ENCODE measurements around the gene CCDC40. TPM values are rescaled to one million over a fixed set of nuclear protein-coding genes. Genes with fewer than 3 reads are reported as not detected.

The CCDC40 gene
- total and polyA plus RNA-seq, 2 of the 13 experiments (the other 11 are each of a cell fraction or from before 2014, with no cell fraction given) = 4.1 to 5.5 TPM

DNA sequence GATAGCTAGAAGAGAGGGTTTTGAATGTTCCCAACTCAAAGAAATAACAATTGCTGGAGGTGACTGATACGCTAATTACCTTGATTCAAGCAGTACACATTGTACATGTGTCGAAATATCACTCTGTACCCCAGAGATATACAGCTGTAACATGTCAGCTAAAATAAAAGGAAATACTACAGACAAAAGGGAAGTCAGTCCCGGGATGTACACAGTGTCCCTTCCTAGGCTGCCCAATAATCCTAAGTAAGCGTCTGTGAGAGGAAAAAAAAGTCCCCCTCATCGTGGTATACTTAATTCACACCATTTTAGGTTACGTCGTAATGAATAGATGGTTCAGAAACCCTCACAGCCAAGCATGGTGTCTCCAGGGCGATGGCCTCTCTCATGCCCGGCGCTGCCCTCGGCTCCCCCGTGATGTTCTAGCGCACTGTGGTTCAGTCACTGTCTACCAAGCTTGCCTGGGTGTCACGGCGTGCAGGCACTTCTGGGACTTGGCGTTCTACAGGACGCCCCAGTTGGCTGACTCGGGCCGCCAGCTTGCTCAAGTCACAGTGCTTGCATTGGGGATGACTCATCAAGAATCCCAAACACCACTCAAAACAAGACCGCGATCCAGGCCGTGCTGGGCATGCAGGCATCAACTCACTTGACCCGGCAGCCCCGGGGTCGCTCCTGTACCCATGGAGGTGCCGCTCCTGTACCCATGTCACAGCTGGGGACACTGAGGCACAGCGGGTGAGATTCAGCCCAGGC lies 27.6 kb downstream of the CCDC40 start (continued):
- TF ChIP-seq, protein P1, sequence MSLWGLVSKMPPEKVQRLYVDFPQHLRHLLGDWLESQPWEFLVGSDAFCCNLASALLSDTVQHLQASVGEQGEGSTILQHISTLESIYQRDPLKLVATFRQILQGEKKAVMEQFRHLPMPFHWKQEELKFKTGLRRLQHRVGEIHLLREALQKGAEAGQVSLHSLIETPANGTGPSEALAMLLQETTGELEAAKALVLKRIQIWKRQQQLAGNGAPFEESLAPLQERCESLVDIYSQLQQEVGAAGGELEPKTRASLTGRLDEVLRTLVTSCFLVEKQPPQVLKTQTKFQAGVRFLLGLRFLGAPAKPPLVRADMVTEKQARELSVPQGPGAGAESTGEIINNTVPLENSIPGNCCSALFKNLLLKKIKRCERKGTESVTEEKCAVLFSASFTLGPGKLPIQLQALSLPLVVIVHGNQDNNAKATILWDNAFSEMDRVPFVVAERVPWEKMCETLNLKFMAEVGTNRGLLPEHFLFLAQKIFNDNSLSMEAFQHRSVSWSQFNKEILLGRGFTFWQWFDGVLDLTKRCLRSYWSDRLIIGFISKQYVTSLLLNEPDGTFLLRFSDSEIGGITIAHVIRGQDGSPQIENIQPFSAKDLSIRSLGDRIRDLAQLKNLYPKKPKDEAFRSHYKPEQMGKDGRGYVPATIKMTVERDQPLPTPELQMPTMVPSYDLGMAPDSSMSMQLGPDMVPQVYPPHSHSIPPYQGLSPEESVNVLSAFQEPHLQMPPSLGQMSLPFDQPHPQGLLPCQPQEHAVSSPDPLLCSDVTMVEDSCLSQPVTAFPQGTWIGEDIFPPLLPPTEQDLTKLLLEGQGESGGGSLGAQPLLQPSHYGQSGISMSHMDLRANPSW (CRISPR knock-in tag; IDR thresholded peaks at IDR 0.05; ENCODE audit: borderline replicate concordance) = no peak
- TF ChIP-seq ARNTL (CRISPR knock-in tag; IDR thresholded peaks at IDR 0.05) (no peak), NFKB2 (CRISPR knock-in tag; IDR thresholded peaks at IDR 0.05; ENCODE audit: borderline replicate concordance) (no peak), ZNF205 (CRISPR knock-in tag; IDR thresholded peaks at IDR 0.05) (no peak), KLF9 (CRISPR knock-in tag; IDR thresholded peaks at IDR 0.05; ENCODE audit: low read depth) (no peak), SRF (IDR thresholded peaks at IDR 0.05; ENCODE audit: low read depth, low read length) (no peak), ZNF543 (CRISPR knock-in tag; IDR thresholded peaks at IDR 0.05) (no peak), NCOR1 (IDR thresholded peaks at IDR 0.05; ENCODE audit: borderline replicate concordance, low read length) (no peak), THYN1 (CRISPR knock-in tag; IDR thresholded peaks at IDR 0.05; ENCODE audit: borderline replicate concordance, low read depth) (no peak), PTBP1 (IDR thresholded peaks at IDR 0.05; ENCODE audit: low read depth, low read length, poor library complexity, severe bottlenecking) (no peak), ZNF703 (CRISPR knock-in tag; IDR thresholded peaks at IDR 0.05; ENCODE audit: borderline replicate concordance) (no peak), MED13 (CRISPR knock-in tag; IDR thresholded peaks at IDR 0.05) (no peak), SSRP1 (CRISPR knock-in tag; IDR thresholded peaks at IDR 0.05) (no peak), ZNF121 (CRISPR knock-in tag; IDR thresholded peaks at IDR 0.05) (no peak), ERF (CRISPR knock-in tag; IDR thresholded peaks at IDR 0.05) (0 out of 2 replicates have a peak, but pooled peaks have one; percentile 23), PHF21A (CRISPR knock-in tag; IDR thresholded peaks at IDR 0.05) (no peak), MED1 (CRISPR knock-in tag; IDR thresholded peaks at IDR 0.05) (no peak), RFXANK (CRISPR knock-in tag; IDR thresholded peaks at IDR 0.05) (no peak), KLF16 (CRISPR knock-in tag; IDR thresholded peaks at IDR 0.05) (0 out of 4 replicates have a peak, but pooled peaks of 1 of the 2 experiments have one; percentile 48), ISX (CRISPR knock-in tag; conservative IDR thresholded peaks at IDR 0.05) (no peak), SNAPC2 (CRISPR knock-in tag; IDR thresholded peaks at IDR 0.05) (no peak), SMAD9 (CRISPR knock-in tag; IDR thresholded peaks at IDR 0.05) (no peak), FOSL1 (CRISPR knock-in tag; IDR thresholded peaks at IDR 0.05; ENCODE audit: borderline replicate concordance) (peak; percentile 91), ZNF235 (CRISPR knock-in tag; IDR thresholded peaks at IDR 0.05; ENCODE audit: borderline replicate concordance) (no peak)
- TF ChIP-seq, protein P2, sequence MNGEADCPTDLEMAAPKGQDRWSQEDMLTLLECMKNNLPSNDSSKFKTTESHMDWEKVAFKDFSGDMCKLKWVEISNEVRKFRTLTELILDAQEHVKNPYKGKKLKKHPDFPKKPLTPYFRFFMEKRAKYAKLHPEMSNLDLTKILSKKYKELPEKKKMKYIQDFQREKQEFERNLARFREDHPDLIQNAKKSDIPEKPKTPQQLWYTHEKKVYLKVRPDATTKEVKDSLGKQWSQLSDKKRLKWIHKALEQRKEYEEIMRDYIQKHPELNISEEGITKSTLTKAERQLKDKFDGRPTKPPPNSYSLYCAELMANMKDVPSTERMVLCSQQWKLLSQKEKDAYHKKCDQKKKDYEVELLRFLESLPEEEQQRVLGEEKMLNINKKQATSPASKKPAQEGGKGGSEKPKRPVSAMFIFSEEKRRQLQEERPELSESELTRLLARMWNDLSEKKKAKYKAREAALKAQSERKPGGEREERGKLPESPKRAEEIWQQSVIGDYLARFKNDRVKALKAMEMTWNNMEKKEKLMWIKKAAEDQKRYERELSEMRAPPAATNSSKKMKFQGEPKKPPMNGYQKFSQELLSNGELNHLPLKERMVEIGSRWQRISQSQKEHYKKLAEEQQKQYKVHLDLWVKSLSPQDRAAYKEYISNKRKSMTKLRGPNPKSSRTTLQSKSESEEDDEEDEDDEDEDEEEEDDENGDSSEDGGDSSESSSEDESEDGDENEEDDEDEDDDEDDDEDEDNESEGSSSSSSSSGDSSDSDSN (CRISPR knock-in tag; IDR thresholded peaks at IDR 0.05) = peak; percentile 56; the same call in 1 of the 2 replicates
- TF ChIP-seq, protein P3, sequence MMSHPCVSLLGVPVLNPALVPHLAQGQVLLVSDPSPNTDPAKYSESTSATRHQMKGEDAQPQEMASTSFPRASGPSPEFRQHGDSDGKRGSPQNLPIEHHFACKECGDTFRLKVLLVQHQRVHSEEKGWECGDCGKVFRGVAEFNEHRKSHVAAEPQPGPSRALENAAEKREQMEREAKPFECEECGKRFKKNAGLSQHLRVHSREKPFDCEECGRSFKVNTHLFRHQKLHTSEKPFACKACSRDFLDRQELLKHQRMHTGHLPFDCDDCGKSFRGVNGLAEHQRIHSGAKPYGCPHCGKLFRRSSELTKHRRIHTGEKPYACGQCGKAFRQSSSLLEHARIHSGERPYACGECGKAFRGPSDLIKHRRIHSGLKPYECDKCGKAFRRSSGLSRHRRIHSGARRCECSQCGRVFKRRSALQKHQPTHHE (CRISPR knock-in tag; IDR thresholded peaks at IDR 0.05; ENCODE audit: borderline replicate concordance) = no peak
